Inflammatory macrophage (primary cell): ENCODE data around the gene PLCD3.

ENCODE experiments used
- DNase-seq, 2 donors: peaks; one replicate each; pipeline ENCODE4 v3.0.0-alpha.2; 2020 to 2022

The PLCD3 gene

GRCh38 chr17:45116434-45117016 lies 15.8 kb downstream of the PLCD3 start:
- DNase-seq: no peak

GRCh38 chr17:45115871-45116270 lies 16.4 kb downstream of the PLCD3 start:
- DNase-seq: no peak

GRCh38 chr17:45115015-45115625 lies 17.2 kb downstream of the PLCD3 start:
- DNase-seq: no peak

- no peak for DNase-seq
Measured at GRCh38 chr17:45114117-45114932, 18.0 kb downstream of the PLCD3 start.

GRCh38 chr17:45113424-45113754 lies 18.9 kb downstream of the PLCD3 start:
- DNase-seq: no peak

- DNase-seq: no peak
Measured at GRCh38 chr17:45112559-45113423, 19.5 kb downstream of the PLCD3 start.

GRCh38 chr17:45111850-45112249 lies 20.5 kb downstream of the PLCD3 start:
- DNase-seq: no peak

- no peak for DNase-seq
Measured at GRCh38 chr17:45110676-45111611, 21.4 kb downstream of the PLCD3 start.

GRCh38 chr17:45108595-45109521 lies 23.5 kb downstream of the PLCD3 start:
- DNase-seq: no peak

- no peak for DNase-seq
Measured at GRCh38 chr17:45108051-45108450, 24.3 kb downstream of the PLCD3 start.

GRCh38 chr17:45107293-45108010 lies 24.9 kb downstream of the PLCD3 start:
- no peak for DNase-seq

GRCh38 chr17:45106582-45106981 lies 25.7 kb downstream of the PLCD3 start:
- no peak for DNase-seq

GRCh38 chr17:45106096-45106495 lies 26.2 kb downstream of the PLCD3 start:
- DNase-seq: no peak

GRCh38 chr17:45104907-45105624 lies 27.2 kb downstream of the PLCD3 start:
- no peak for DNase-seq

- no peak for DNase-seq
Measured at GRCh38 chr17:45104497-45104896, 27.8 kb downstream of the PLCD3 start.

- DNase-seq: no peak
Measured at GRCh38 chr17:45104029-45104428, 28.3 kb downstream of the PLCD3 start.

- no peak for DNase-seq
Measured at GRCh38 chr17:45103269-45103795, 29.0 kb downstream of the PLCD3 start.

- no peak for DNase-seq
Measured at GRCh38 chr17:45102856-45103255, 29.5 kb downstream of the PLCD3 start.
